Epithelial cell of proximal tubule (primary cell): ENCODE results near the gene GPR89A. TPM values are rescaled to one million over a fixed set of nuclear protein-coding genes. Genes with fewer than 3 reads are reported as not detected.
"Not testable (repeated sequence)": the region's sequence is repeated elsewhere in the genome, so short reads cannot be mapped to it uniquely, and the experiment has no call there.

Experiments
- DNase-seq: peaks from one replicate; pipeline ENCODE4 v3.0.0-alpha.2; 2011; ENCODE audit warnings: low read depth
- H3K4me3 ChIP-seq: 2 replicates; pipeline ENCODE4 v1.5.1; 2011; ENCODE audit warnings: low read depth, mild to moderate bottlenecking, low read length
- CTCF ChIP-seq: conservative IDR thresholded peaks from 2 replicates; pipeline ENCODE4 v1.5.1; 2012; ENCODE audit warnings: low read depth, mild to moderate bottlenecking, low read length
- total RNA-seq: library from RNA; depleted of rRNA; stranded (reverse); fragments of >200 nt; gene quantifications from 2 replicates; pipeline ENCODE4 v1.2.3, GENCODE V29; 2015

The GPR89A gene
- total RNA-seq, 1 donor from 2014 or later, result 23.5 TPM

GRCh38 chr1:145714524-145715111, 106.8 kb downstream of the GPR89A start:
- no peak overlapping the region for H3K4me3 ChIP-seq
- no peak for TF ChIP-seq CTCF
- no peak for DNase-seq

GRCh38 chr1:145716641-145717345, 109.0 kb downstream of the GPR89A start:
- no peak for TF ChIP-seq CTCF
- H3K4me3 ChIP-seq, result no peak overlapping the region
- DNase-seq, result no peak

GRCh38 chr1:145717833-145718232, 110.0 kb downstream of the GPR89A start:
- no peak overlapping the region for H3K4me3 ChIP-seq
- no peak for TF ChIP-seq CTCF
- no peak for DNase-seq

GRCh38 chr1:145718465-145718864, 110.7 kb downstream of the GPR89A start:
- DNase-seq, H3K4me3 ChIP-seq: not testable (repeated sequence)

GRCh38 chr1:145719230-145720079, 111.7 kb downstream of the GPR89A start, which contains the start of gene CD160:
Gene CD160, plus strand, starts transcription at chr1:145719499. Its CDS starts 8,829 bp downstream, at chr1:145728328.
- TF ChIP-seq CTCF, result no peak
- H3K4me3 ChIP-seq, result no peak within 1 kb of the TSS

More at GRCh38 chr1:145719230-145720079, 111.7 kb downstream of the GPR89A start, which contains the start of gene CD160:
- no peak for DNase-seq

Other genes starting within 250 kb of the GPR89A start
- gene NBPF20, start 182.4 kb upstream of the GPR89A start, total RNA-seq, result 1.0 and 1.9 TPM in 2 replicates
- gene PDZK1, start 99.4 kb downstream of the GPR89A start, total RNA-seq, result 2.9 and 5.0 TPM in 2 replicates
- not detected in 2 replicates for gene CD160, start 111.5 kb downstream of the GPR89A start, total RNA-seq
- gene RNF115, start 216.1 kb downstream of the GPR89A start, total RNA-seq, result 10.4 and 10.6 TPM in 2 replicates
- gene POLR3C, start 216.2 kb downstream of the GPR89A start, total RNA-seq, result 44.3 and 49.2 TPM in 2 replicates
- 4.0 and 4.3 TPM in 2 replicates for gene NUDT17, start 237.6 kb downstream of the GPR89A start, total RNA-seq